Lung (tissue), 12 donors: ENCODE results near the gene AUTS2. TPM values are rescaled to one million over a fixed set of nuclear protein-coding genes. Genes with fewer than 3 reads are reported as not detected.

Experiments
- ATAC-seq: fragments of 200-7000 bp; cut with Tn5 transposase; one replicate; pipeline ENCODE4 v1.9.1; 2020; ENCODE audit warnings: moderate number of reproducible peaks; ENCODE audit not compliant: insufficient read depth, low FRiP score
- DNase-seq, 3 donors: peaks; one replicate each; pipeline ENCODE4 v3.0.0-alpha.2; 2013 to 2017
- H3K27ac ChIP-seq, 2 donors: one replicate each; pipeline ENCODE4 v1.5.1; 2013; ENCODE audit warnings: mild to moderate bottlenecking in 2 of 2, moderate library complexity in 2 of 2, control low read depth in 1 of 2, inconsistent platforms in 1 of 2, low read depth in 1 of 2, low read length in 1 of 2
- H3K27me3 ChIP-seq, 3 donors: one replicate each; pipeline ENCODE4 v1.5.1; 2013; ENCODE audit warnings: low read length in 2 of 3; ENCODE audit not compliant: control insufficient read depth in 3 of 3, insufficient read depth in 3 of 3
- H3K36me3 ChIP-seq, 4 donors: one replicate each; pipeline ENCODE4 v1.5.1; 2013; ENCODE audit warnings: low read length in 4 of 4, mild to moderate bottlenecking in 1 of 4, moderate library complexity in 1 of 4; ENCODE audit not compliant: control insufficient read depth in 4 of 4, insufficient read depth in 4 of 4
- H3K4me1 ChIP-seq, 5 donors: one replicate each; pipeline ENCODE4 v1.5.1; 2013; ENCODE audit warnings: low read length in 5 of 5, mild to moderate bottlenecking in 2 of 5, moderate library complexity in 1 of 5; ENCODE audit not compliant: control insufficient read depth in 5 of 5, insufficient read depth in 5 of 5
- H3K4me3 ChIP-seq: one replicate; pipeline ENCODE4 v1.5.1; 2013; ENCODE audit warnings: mild to moderate bottlenecking, control low read depth, moderate library complexity
- H3K9ac ChIP-seq, 2 donors: one replicate each; pipeline ENCODE4 v1.5.1; 2013; ENCODE audit warnings: low read length in 2 of 2, control low read depth in 1 of 2; ENCODE audit not compliant: insufficient read depth in 1 of 2
- H3K9me3 ChIP-seq, 4 donors: one replicate each; pipeline ENCODE4 v1.5.1; 2013; ENCODE audit warnings: low read length in 3 of 4, mild to moderate bottlenecking in 1 of 4, moderate library complexity in 1 of 4; ENCODE audit not compliant: control insufficient read depth in 4 of 4, insufficient read depth in 3 of 4
- WGBS, 2 donors: extraction: QIAGEN DNeasy Blood & Tissue Kit; methylation state at CpG; one replicate each; pipeline ENCODE4 v1.1.7; 2013; 5-methylcytosine and 5-hydroxymethylcytosine counted together
- polyA plus RNA-seq, 2 donors: library from polyadenylated mRNA; stranded (reverse); fragments of 200-250 nt; gene quantifications; one replicate each; pipeline ENCODE4 v1.2.1, GENCODE V29; 2013
- total RNA-seq, 2 donors: library from RNA; depleted of rRNA in 1 of 2; stranded (reverse); fragments of >200 nt in 1 of 2; gene quantifications; one replicate each; pipeline ENCODE4 v1.2.1, GENCODE V29; 2014 to 2021
- TF ChIP-seq, protein P1 (sequence below): IDR thresholded peaks from 2 replicates; pipeline ENCODE4 v1.5.1; 2012; ENCODE audit warnings: mild to moderate bottlenecking; ENCODE audit errors: control extremely low read depth, extremely low read depth
- donor health status: control.
- donor health status: control.
- donor health status: Bipolar disorder and iron deficiency.
- donor health status: healthy.
- donor health status: DM: yes; HTN: yes; CAD: no.

The AUTS2 gene
- total and polyA plus RNA-seq, 4 donors, result 11.8 to 115 (median 40.6) TPM

DNA sequence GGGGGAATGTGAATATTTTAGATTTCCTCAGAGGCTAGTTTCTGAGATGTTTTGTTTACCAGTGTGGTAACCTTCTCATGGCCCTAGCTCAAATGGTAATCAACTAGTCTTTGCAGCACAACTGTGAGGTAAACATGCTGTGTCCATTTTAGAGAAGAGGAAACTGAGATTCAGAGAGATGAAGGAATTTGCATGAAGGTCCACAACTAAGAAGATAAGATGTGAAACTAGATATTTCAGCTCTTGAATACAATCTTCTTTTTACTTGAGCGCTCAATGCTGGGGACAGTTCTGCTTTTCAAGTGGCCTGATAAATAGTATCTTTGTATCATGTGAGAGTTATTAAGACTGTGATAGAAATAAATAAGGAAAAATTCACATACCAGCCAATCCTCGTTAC, 245.4 kb downstream of the AUTS2 start:
- DNase-seq, result no peak
- WGBS, 2 donors, result 91 to 93% methylated on average over 2 of the region's 2 CpGs
- peaks cover 0 to 12% (median 0%) of the 10 kb centered on the region in 5 donors for H3K4me1 ChIP-seq
- TF ChIP-seq, protein P1, sequence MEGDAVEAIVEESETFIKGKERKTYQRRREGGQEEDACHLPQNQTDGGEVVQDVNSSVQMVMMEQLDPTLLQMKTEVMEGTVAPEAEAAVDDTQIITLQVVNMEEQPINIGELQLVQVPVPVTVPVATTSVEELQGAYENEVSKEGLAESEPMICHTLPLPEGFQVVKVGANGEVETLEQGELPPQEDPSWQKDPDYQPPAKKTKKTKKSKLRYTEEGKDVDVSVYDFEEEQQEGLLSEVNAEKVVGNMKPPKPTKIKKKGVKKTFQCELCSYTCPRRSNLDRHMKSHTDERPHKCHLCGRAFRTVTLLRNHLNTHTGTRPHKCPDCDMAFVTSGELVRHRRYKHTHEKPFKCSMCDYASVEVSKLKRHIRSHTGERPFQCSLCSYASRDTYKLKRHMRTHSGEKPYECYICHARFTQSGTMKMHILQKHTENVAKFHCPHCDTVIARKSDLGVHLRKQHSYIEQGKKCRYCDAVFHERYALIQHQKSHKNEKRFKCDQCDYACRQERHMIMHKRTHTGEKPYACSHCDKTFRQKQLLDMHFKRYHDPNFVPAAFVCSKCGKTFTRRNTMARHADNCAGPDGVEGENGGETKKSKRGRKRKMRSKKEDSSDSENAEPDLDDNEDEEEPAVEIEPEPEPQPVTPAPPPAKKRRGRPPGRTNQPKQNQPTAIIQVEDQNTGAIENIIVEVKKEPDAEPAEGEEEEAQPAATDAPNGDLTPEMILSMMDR, result no peak
- no peak overlapping the region for H3K4me3 ChIP-seq
- H3K9me3 ChIP-seq, result no peaks in the 10 kb centered on the region
- H3K27ac ChIP-seq, result no peak overlapping the region
- H3K36me3 ChIP-seq, result no peaks in the 10 kb centered on the region
- H3K27me3 ChIP-seq, result no peaks in the 10 kb centered on the region
- no peak for ATAC-seq
- no peak overlapping the region for H3K9ac ChIP-seq

DNA sequence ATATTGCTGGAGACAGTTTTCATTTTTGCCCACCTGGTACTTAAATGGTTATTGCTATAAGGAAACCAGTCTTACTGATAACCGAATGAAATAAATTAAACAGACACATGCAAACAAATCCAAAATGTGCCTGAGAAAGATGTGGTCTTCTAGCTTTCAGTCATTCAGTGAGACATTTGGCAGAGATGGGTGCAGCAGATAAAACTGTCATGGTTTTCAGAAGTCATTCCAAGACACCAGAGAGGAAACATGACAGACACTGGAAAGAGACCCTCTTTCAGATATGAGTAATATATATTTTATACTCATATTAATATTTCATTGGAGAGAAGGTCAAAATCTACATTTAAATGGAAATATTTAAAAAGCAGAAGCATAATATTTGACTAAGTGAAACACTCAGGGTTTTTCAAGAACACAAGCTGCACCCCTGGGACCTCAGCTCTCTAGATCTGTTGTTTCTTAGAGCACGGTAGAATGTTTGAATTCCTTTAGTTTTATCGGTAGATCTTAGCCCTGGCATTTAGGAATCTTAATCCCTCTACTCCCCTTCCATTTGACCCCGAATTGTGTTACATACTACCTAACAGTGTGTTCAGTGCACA, 246.1 kb downstream of the AUTS2 start:
- Histone ChIP-seq H3K9me3 (no peaks in the 10 kb centered on the region), H3K4me3 (no peak overlapping the region), H3K9ac (no peak overlapping the region), H3K27me3 (no peaks in the 10 kb centered on the region), H3K27ac (no peak overlapping the region), H3K4me1 (peaks cover 0 to 12% (median 0%) of the 10 kb centered on the region in 5 donors), H3K36me3 (no peaks in the 10 kb centered on the region)
- DNase-seq (no peak), ATAC-seq (no peak)
- 62 to 68% methylated on average over 4 of the region's 4 CpGs for WGBS, 2 donors
- TF ChIP-seq, protein P1, result no peak

DNA sequence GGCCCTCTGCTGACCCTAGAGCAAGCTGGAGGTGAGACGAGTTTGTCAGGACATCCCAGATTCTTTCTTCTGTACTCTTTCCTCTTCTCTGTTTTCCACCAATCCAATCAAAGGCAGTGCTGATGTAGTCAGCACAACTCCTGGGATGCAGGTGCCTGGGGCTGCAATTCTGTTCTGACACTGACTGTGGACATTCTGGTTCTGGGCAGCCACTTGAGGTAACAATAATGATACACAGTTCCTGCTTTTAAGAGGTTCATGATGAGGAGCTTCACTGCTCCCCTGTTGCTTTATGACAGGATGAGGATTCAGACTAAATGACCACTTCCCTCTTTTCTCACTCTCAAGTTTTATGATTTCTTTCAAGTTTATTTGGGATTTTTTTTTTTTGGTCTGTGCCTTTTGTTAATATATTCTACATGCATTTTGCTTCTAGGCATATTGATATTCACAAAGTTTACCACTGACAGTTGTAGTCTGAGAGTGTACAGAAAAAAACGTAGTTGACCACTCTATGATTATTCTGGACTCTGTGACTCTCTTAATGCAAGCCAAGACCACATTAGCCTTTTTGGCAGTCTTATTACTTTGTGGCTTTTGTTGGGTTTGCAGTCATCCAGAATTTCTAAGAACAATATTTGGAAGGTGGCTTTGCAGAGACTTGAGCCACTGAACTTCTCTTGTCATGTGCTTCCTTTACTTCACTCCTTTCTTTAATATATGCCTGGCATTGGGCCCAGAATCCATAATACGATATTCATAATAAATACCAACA, 247.6 kb downstream of the AUTS2 start:
- ATAC-seq, result no peak
- H3K27me3 ChIP-seq, result no peaks in the 10 kb centered on the region
- TF ChIP-seq, protein P1, result no peak

More for the DNA sequence above, 247.6 kb downstream of the AUTS2 start:
- no peak for DNase-seq
- Histone ChIP-seq H3K9ac (no peak overlapping the region), H3K27ac (no peak overlapping the region), H3K4me1 (peaks cover 0 to 12% (median 0%) of the 10 kb centered on the region in 5 donors), H3K36me3 (no peaks in the 10 kb centered on the region), H3K4me3 (no peak overlapping the region), H3K9me3 (no peaks in the 10 kb centered on the region)
- 62 to 67% methylated on average over 3 of the region's 3 CpGs for WGBS, 2 donors
